ENCODE data around the gene OFD1. TPM values are rescaled to one million over a fixed set of nuclear protein-coding genes. Genes with fewer than 3 reads are reported as not detected.

OFD1 gene
- total and polyA plus RNA-seq, 2 experiments from 2014 or later = 23.5 TPM

- WGBS (ENCODE audit: low lambda C conversion rate, missing lambda C conversion rate) = 57% methylated on average over 4 of the region's 4 CpGs
- no peaks in the 10 kb centered on the region for H3K36me3 ChIP-seq (replicated peaks; ENCODE audit: insufficient read depth, low read depth)
- TF ChIP-seq CTCF (IDR thresholded peaks at IDR 0.05; ENCODE audit: poor library complexity) (no peak), EZH2phosphoT487 (IDR thresholded peaks at IDR 0.05; ENCODE audit: low read depth, severe bottlenecking, unreplicated experiment) (no peak), EZH2 (IDR thresholded peaks at IDR 0.05; ENCODE audit: borderline replicate concordance) (no peak)
- H3K9me2 ChIP-seq (replicated peaks; ENCODE audit: insufficient read depth) = no peaks in the 10 kb centered on the region
- H3K27ac ChIP-seq = no peak overlapping the region
- no peak overlapping the region for H3K4me2 ChIP-seq
- H3K4me3 ChIP-seq = no peak overlapping the region
- DNase-seq (ENCODE audit: low spot score) = no peak
- no peak overlapping the region for H2AFZ ChIP-seq
- no peaks in the 10 kb centered on the region for H4K20me1 ChIP-seq (ENCODE audit: insufficient read depth, poor library complexity, severe bottlenecking)
- H3K79me2 ChIP-seq = no peaks in the 10 kb centered on the region
- H3K4me1 ChIP-seq (ENCODE audit: insufficient read depth) = no peaks in the 10 kb centered on the region
- H3K27me3 ChIP-seq = no peaks in the 10 kb centered on the region
- no peaks in the 10 kb centered on the region for H3K9me3 ChIP-seq (ENCODE audit: low read depth)
Measured at GRCh38 chrX:13808293-13808692, 73.7 kb downstream of the OFD1 start.

GRCh38 chrX:13808865-13809264, 74.3 kb downstream of the OFD1 start:
- H4K20me1 ChIP-seq (ENCODE audit: insufficient read depth, poor library complexity, severe bottlenecking) = no peaks in the 10 kb centered on the region
- no peak for DNase-seq (ENCODE audit: low spot score)
- H3K4me1 ChIP-seq (ENCODE audit: insufficient read depth) = no peaks in the 10 kb centered on the region
- no peaks in the 10 kb centered on the region for H3K79me2 ChIP-seq
- no peak overlapping the region for H3K27ac ChIP-seq
- no peaks in the 10 kb centered on the region for H3K9me3 ChIP-seq (ENCODE audit: low read depth)
- no peaks in the 10 kb centered on the region for H3K9me2 ChIP-seq (replicated peaks; ENCODE audit: insufficient read depth)
- H3K27me3 ChIP-seq = no peaks in the 10 kb centered on the region
- no peak overlapping the region for H3K4me3 ChIP-seq
- no peak overlapping the region for H2AFZ ChIP-seq
- H3K4me2 ChIP-seq = no peak overlapping the region
- no peaks in the 10 kb centered on the region for H3K36me3 ChIP-seq (replicated peaks; ENCODE audit: insufficient read depth, low read depth)
- TF ChIP-seq EZH2phosphoT487 (IDR thresholded peaks at IDR 0.05; ENCODE audit: low read depth, severe bottlenecking, unreplicated experiment) (no peak), CTCF (IDR thresholded peaks at IDR 0.05; ENCODE audit: poor library complexity) (no peak), EZH2 (IDR thresholded peaks at IDR 0.05; ENCODE audit: borderline replicate concordance) (no peak)

- H3K4me1 ChIP-seq (ENCODE audit: insufficient read depth) = no peaks in the 10 kb centered on the region
- no peaks in the 10 kb centered on the region for H3K79me2 ChIP-seq
- no peak overlapping the region for H3K4me2 ChIP-seq
- H3K27ac ChIP-seq = no peak overlapping the region
- TF ChIP-seq EZH2phosphoT487 (IDR thresholded peaks at IDR 0.05; ENCODE audit: low read depth, severe bottlenecking, unreplicated experiment) (no peak), CTCF (IDR thresholded peaks at IDR 0.05; ENCODE audit: poor library complexity) (no peak)
- no peaks in the 10 kb centered on the region for H3K36me3 ChIP-seq (replicated peaks; ENCODE audit: insufficient read depth, low read depth)
- H3K9me2 ChIP-seq (replicated peaks; ENCODE audit: insufficient read depth) = no peaks in the 10 kb centered on the region
- no peak overlapping the region for H2AFZ ChIP-seq
- H3K9me3 ChIP-seq (ENCODE audit: low read depth) = no peaks in the 10 kb centered on the region
- no peaks in the 10 kb centered on the region for H3K27me3 ChIP-seq
- DNase-seq (ENCODE audit: low spot score) = no peak
- no peak overlapping the region for H3K4me3 ChIP-seq
- no peaks in the 10 kb centered on the region for H4K20me1 ChIP-seq (ENCODE audit: insufficient read depth, poor library complexity, severe bottlenecking)
- 84% methylated on average over 7 of the region's 7 CpGs for WGBS (ENCODE audit: low lambda C conversion rate, missing lambda C conversion rate)
Measured at GRCh38 chrX:13815664-13816063, 81.1 kb downstream of the OFD1 start.

- H3K9me3 ChIP-seq (ENCODE audit: low read depth) = no peaks in the 10 kb centered on the region
- H3K4me1 ChIP-seq (ENCODE audit: insufficient read depth) = no peaks in the 10 kb centered on the region
- H4K20me1 ChIP-seq (ENCODE audit: insufficient read depth, poor library complexity, severe bottlenecking) = no peaks in the 10 kb centered on the region
- H3K4me3 ChIP-seq = no peak overlapping the region
- no peak overlapping the region for H2AFZ ChIP-seq
- TF ChIP-seq CTCF (IDR thresholded peaks at IDR 0.05; ENCODE audit: poor library complexity) (no peak), EZH2phosphoT487 (IDR thresholded peaks at IDR 0.05; ENCODE audit: low read depth, severe bottlenecking, unreplicated experiment) (no peak), EZH2 (IDR thresholded peaks at IDR 0.05; ENCODE audit: borderline replicate concordance) (no peak)
- no peaks in the 10 kb centered on the region for H3K36me3 ChIP-seq (replicated peaks; ENCODE audit: insufficient read depth, low read depth)
- 77% methylated on average over 6 of the region's 6 CpGs for WGBS (ENCODE audit: low lambda C conversion rate, missing lambda C conversion rate)
- no peaks in the 10 kb centered on the region for H3K79me2 ChIP-seq
- no peak for DNase-seq (ENCODE audit: low spot score)
- no peaks in the 10 kb centered on the region for H3K9me2 ChIP-seq (replicated peaks; ENCODE audit: insufficient read depth)
- H3K27ac ChIP-seq = no peak overlapping the region
- no peak overlapping the region for H3K4me2 ChIP-seq
- H3K27me3 ChIP-seq = no peaks in the 10 kb centered on the region
Measured at GRCh38 chrX:13816176-13816575, 81.6 kb downstream of the OFD1 start.

Data from hepatocyte (in vitro differentiated cells).